Measurements from ENCODE around the gene NR4A1.

GRCh38 chr12:52049688-52050087 lies 1.6 kb upstream of the NR4A1 start:
- TF ChIP-seq EZH2phosphoT487 (conservative IDR thresholded peaks at IDR 0.05; ENCODE audit: low read length) (no peak), CTCF (IDR thresholded peaks at IDR 0.05; ENCODE audit: insufficient read depth, low read length, poor library complexity, severe bottlenecking) (no peak)
